HS-5 (cell line): ENCODE measurements around the gene RAB36.

Experiments
- DNase-seq: peaks from one replicate; pipeline ENCODE4 v3.0.0-alpha.2; 2012; ENCODE audit warnings: low read depth

Gene RAB36

DNA sequence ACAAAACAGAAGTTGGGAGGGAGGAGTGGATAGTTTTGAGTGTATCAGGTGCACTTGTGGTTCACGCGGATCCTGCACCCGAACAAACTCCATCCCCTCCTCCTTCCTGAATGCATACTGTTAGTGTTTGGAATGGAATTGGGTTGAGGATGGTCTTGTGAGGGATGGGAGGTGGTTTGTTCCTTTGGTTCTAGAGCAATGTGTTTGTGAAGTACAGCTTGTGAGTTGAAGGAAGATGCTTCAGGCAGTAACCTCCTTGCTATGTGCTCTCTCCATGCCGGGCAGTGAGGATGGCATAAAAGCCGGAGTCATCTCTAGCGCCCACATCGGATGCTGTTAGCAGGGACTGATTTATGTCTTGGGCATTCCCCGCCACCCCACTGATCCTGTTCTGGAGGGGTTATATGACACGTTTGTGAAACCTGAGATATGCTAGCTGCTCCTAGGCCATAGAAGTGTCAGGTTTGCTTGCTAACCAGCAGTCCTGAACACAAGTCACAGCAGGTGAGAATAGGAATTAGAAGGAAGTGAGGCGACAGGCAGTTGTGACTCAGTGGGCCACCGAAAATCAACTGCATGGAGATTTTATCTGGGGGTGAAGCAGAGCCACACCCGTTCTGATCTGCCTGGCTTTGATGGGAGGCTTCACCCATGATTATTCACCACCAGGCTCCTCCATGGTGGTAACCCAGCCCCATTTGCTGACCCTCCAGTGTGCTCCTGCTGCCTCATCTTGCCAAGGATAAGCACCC is 37.2 kb downstream of the RAB36 start:
- DNase-seq, result no peak

DNA sequence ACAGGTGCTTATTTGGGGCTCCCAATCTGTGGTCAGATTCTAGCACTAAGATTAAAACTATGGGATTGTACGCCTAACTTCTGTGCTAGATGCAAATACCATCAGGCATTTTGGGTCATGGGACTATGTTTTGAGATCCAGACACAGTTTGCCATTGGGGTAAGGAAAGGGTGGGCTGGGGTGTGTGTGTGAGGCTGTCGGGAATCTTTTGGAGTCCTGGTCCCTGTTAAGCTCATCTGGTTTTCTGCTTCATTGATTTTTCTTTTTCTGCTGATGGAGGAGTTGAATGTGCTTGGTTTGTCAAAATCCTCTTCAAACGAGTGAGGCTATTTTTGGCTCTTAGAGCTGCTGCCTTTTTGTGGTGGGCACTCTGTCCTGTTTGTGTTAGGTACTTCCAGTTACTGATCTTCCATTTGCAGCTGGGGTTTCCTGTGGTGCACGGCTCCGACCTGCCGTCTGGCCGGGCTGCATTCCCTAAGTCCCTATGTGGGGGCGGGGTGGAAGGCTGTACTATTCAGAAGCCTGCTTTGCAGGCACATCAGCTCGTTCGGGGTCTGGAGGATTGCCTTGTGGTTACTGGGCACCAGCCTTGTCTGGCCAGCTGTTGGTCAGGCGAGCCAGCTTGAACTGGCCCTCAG is 37.9 kb downstream of the RAB36 start:
- DNase-seq, result no peak

DNA sequence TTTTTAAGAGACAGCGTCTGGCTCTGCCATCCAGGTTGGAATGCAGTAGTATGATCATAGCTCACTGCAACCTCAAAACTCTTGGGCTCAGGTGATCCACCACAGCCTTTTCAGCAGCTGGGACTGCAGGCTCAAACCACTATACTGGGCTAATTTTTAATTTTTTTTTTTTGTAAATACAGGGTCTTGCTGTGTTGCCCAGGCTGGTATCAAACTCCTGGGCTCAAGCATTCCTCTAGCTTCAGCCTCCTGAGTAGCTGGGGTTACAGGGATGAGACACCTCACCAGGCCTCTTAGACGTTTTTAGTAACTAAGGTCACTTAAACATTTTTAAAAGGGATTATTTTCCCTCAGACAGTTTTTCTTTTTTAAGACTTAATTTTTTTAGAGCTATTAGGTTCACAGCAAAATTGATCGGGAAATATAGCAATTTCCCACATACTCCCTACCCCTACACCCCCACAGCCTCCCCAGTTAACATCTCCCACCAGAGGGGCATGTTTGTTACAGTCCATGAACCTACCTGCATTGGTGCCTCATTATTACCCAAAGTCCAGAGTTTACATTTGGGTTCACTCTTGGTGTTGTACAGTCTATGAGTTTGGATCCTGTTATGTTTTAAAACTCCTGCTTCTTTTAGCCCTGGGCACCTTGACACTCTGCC is 39.0 kb downstream of the RAB36 start:
- no peak for DNase-seq

DNA sequence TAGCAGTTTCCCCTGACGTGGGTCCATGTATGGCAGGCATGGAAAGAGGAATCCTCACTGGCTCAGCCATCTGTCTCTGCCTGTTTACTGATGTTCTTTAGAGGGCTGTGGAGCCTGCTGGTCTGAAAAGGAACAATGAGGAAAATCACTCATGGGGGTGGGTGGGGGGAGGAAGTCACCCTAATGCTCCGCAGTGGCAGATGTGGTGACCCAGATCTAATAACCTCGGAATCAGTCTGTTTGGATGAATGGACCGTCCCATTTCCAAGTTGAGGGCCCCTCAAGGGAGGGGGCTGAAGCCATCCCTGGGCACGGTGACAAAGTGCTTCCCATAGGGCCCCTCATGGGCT is 39.5 kb downstream of the RAB36 start:
- DNase-seq, result no peak

DNA sequence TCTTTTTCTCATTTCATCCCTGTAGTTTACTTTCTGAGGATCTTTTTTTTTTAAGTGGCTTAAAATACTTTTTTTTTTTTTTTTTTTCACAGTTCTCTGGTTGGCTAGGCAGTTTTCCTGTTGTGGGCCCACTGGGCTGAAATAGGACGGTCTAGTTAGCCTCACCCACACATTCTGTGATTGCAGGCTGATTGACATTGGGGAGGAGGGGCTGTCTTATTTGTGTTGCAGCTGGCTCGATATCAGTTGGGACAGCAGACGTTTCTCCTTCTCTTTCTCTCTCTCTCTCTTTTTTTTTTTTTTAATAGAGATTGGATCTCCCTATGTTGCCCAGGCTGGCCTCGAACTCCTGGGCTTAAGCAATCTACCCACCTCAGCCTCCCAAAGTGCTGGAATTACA is 41.9 kb downstream of the RAB36 start:
- no peak for DNase-seq

DNA sequence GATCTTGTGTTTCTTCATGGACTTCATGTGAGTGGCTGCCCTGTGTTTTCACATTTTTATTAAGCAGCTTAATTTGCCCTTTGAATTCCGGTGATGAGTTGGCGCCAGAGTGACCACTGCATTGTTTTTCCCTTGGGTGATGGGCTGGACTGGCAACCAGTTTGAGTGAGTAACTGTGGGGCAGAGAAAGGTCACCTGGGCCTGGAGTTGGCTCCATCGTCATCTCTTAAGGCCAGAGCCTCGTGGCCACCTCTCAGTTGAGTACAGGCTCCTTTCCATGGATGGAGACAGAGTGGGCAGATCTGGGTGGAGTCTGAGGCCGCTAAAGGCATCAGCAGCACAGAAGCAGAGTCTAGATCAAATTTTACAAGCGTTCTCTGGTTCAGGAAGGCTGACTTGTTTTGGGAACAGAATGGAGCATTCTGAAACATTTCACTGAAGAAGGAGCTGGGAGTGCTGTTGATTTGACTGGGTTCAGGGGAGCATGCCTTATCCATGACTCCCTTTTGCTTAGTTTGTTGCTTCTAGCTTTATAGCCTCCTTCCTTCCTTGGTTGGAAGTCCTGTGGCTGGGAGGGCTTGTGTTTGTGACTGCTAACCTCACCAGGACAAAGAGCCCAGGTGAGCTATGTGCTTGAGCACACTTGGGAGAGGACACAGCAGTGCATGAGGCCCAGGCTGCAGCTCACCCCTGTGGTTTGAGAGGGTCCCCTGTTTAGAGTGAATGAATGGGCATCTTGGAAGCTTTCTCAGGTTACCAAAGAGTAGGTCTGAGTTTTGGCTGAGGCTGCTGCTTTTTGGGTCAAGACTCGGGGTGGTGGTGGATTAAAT is 42.8 kb downstream of the RAB36 start:
- no peak for DNase-seq

DNA sequence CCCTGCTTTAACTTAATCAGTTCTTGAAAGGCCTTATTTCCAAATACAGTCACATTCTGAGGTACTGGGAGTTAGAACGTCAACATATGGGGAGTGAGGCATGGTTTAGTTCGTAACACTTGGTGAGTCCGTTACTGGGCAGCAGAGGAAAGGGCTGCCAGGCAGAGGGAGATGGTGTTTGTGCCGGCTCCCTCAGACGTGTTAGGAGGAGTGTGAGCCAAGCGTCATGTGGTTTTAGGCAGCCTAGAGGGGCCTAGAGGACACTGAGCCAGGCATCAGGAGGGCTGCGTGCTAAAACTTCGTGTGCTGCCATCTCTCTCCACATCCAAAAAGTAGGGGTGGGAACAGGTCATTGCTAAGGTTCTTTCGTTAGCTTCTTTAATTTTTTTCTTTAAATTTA is 45.2 kb downstream of the RAB36 start:
- DNase-seq, result no peak

DNA sequence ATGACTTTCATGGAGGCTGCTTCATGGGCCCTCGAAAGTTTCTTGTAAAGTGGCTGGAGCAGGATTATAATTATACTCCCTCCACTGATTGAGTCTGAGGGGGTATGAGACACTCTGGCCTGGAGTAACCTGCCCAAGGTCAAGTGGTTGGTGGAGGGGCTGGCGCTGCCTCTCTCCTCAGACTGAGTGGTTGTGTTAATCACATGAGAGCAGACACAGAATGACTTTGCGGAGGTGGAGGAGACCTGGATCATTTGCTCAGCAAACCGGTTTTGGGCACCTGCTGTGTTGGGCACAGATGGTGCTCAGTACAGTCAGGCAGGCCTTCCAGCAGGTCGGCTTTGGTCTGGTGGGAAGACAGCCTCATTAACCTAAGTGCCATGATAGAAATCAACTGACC is 46.9 kb downstream of the RAB36 start:
- no peak for DNase-seq

DNA sequence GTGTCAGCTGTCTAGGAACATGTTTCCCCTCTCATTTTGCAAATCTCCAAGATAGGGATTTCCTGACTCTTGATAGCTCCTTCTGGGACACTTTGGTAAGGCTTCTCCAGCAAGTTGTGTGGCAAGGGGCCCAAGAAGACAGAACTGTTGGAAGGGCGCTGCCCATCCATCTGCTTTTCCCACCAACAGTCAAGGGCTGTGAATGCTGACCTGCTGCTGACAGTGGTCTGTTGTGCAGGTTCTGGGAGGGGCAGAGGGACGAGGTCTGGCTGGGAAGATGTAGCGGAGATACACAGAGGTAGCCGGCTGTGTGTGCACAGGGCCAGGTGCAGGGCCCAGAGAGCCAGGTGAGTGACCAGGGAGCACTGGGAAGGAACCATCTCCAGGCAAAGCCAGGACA is 47.3 kb downstream of the RAB36 start:
- no peak for DNase-seq

DNA sequence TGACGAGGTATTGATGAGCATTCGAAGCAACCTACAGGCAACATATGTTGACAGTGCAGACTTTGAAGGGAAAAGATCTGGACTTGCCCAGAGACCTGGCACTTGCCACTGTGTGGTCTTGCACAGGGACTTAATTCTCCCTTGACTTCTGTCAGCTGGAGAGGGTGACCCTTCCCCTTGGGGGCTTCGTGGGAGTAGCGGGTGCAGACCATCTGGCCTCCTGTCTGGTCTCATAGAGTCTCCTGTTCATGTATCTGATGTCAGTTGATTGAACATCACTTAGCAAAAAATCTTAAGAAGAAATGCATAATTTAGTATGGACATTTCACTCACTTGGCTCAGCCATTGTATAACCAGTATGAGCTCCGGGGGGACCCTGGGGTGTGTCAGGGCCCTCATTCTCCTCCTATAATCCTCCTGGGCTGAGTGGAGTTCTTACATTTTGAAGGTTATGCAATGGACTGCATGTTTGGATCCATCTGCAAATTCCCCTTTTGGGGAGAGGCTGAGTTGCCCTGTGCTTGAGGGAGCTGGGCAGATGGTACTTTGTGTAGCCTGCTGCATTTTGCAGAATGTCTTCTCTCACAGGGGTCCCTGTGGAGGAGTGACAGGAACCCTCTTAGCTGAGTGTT is 48.0 kb downstream of the RAB36 start:
- no peak for DNase-seq

DNA sequence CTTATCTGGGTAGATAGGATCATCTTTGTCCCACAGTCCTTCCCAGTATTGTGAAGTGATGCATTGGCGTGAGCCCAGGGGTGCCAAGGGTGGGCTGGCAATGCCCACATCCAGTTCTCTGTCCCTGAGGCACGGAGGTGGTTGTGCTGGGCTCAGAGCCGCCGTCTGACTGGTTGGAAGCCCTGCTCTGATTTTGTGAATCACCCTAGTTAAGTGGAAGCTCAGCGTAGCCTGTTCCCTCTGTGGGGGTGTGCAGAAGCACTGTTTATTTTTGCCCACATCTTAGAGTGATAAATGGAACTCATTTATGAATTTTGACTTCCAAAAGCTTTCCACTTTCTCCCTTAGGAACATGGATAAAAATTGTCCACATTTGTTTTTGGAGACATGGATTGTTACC is 48.6 kb downstream of the RAB36 start:
- DNase-seq, result no peak

DNA sequence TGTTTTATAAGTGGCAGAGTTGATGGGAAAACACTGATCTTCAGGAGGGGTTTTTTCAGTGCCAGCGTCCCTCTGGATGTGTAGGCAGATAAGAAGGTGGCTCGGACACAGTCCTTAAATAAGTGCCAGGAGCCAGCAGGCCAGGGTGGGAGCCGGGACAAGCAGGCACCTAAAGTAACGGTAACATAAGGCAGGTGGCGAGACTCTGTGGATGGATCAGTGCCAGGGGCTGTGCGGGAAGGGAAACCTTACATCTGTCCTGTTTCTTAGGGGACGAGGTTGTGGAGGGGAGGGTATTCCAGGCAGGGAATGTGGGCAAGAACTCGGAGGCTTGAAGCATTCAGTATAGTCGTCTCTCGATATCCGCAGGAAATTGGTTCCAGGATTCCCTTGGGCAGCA is 50.9 kb downstream of the RAB36 start:
- DNase-seq, result no peak

DNA sequence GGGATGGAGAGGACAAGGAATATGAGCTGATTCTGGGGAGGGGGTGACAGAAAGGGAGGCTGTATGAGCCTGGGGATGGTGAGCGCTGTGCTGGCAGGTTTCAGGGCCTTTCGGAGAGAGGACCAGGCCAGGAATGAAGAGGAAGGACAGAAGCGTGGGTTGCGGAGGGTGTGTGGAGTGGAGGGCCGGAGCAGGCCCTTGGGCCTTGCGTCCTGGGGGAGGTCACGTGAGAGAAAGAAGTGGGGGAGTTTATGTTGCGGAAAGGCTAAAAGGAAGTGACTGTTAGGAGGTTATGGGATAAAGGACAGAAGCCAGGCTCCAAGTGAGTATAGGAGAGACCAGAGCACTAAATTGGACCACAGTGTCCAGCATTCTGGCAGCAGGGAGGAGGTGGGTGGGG is 52.6 kb downstream of the RAB36 start:
- no peak for DNase-seq

DNA sequence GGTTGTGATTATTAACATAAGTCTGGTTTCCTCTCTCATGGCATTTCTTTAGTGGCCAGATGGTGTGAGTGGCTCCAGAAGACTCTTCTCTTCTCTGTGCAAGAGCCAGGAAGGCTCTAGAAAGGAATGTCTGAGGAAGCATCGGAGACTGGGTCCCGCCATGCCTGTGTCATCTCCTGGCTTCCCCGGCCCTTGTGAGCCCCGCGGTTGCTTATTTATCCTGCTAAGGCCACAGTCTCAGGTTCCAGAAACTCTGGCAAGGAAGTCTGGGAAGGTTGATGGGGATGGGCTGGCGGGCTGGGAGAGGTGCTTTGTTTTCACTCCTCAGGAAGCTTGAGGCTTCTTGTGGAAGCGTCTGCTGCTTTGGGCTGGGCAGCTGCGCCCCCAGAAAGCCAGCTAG is 53.9 kb downstream of the RAB36 start:
- DNase-seq, result no peak

DNA sequence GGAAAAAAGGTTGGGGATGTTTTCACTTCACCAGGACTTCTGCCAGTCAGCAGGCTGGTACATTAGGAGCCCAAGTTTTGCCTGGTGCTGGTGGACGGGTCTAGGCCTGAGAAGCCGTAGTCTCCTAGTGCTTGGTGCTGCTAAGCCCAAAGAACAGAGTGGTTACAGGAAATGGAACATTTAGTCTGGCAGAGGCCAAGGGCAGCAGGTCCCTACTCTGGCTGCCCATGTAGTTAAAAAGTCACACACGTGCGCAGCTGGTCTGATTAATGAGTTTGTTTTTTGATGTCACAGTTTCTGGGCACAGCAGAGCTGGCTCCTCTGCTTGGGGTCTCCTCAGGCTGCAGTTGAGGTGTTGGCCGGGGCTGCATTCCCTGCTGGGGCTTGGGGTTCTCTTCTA is 55.6 kb downstream of the RAB36 start:
- no peak for DNase-seq

DNA sequence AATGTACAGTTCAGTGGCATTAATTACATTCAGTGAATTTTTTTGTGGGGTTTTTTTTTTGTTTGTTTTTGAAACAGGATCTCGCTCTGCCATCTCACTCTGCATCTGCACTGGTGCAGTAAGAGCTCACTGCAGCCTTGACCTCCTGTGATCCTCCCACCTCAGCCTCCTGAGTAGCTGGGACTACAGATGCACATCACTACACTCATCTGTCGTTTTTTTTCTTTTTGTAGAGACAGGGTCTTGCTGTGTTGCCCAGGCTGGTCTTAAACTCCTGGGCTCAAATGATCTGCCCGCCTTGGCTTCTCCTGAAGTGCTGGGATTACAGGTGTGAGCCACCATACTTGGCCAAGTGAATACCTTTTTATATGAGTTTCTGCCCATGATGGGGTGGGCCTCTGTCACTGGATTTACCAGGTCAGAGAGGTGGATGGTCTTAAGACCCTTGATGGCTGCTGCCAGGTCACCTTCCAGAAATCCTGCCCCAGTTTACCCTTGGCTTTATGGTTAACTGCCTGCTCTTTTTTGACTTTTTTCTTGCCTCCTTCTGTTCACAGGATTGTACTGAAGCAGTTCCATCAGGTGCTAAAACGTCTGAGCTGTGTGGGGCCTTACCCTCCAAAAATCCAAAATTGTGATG is 57.7 kb downstream of the RAB36 start:
- DNase-seq, result no peak

DNA sequence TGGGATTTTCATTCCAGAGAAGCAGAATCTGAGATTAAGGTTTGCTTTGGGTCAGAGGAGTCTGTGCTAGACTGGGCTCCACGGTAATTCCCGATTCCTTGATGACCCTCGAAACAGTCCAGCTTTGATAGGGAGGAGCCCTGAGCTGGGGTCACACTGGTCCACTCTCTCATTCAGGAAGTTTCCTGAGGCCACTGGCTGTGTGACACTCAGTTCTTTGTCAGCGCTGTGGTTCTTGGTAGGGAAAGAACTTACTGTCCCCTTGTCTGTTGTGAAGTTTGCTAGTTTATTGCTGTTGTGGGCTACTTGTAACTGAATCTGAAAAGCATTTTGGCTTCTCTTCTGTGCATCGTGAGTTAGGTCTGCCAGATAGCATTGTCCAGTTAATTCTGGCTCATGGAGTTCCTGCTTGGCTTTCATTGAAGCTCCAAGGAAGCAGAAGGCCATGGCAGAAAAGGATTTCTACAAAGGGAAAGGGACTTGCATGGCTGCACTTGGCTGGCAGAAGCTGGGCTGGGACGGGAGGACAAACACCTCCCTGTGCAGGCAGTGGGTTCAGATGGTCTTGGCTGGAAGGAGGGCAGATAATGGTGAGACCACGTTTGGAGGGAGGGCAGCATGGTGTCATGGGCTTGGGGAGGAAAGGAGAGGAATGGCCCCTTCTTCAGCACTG is 58.3 kb downstream of the RAB36 start:
- DNase-seq, result no peak

DNA sequence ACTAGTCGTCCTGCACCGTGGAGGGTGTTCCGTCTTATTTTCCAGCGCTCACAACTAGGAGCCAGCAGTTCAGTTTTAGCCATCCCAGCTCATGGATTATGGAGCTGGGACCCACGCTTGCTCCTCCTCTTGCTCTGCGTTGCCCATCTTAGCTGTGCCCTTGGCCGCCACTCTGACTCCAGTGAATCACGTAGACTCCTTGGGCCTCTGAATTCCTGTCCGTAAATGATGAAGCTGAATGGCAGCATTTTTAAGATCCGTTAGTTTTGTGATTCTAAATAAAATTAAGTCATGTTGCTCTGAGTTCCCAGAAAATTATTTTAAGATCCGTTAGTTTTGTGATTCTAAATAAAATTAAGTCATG is 58.8 kb downstream of the RAB36 start:
- DNase-seq, result no peak

DNA sequence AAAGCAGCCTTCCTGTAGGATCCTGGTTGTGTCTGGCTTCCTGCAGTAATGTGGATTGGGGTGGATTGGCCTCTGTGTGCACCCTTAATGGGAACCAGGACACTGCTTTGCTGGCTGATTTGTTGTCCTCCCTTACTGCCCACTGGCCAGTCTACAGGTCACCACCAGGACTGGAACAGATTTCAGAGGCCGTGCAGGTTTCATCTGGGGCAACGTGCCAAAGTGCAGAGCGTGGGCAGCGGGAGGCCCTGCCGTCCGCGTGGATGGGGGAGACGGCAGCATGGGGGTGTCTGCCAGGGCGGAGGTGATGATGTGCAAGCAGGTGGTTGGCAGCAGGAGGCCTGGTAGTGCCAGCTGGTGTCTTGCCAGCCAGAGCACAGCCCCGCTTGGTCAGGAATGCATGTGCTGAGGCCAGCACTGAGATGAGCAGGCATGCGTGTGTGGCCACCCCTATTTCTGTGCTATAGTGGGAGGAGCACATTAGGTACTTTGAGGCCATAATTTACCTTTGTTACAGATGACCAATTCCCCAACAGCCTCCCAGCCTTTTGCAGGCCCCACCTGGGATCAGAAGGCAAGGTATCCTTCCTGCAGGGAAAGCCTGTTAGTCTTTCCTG is 59.4 kb downstream of the RAB36 start:
- no peak for DNase-seq

DNA sequence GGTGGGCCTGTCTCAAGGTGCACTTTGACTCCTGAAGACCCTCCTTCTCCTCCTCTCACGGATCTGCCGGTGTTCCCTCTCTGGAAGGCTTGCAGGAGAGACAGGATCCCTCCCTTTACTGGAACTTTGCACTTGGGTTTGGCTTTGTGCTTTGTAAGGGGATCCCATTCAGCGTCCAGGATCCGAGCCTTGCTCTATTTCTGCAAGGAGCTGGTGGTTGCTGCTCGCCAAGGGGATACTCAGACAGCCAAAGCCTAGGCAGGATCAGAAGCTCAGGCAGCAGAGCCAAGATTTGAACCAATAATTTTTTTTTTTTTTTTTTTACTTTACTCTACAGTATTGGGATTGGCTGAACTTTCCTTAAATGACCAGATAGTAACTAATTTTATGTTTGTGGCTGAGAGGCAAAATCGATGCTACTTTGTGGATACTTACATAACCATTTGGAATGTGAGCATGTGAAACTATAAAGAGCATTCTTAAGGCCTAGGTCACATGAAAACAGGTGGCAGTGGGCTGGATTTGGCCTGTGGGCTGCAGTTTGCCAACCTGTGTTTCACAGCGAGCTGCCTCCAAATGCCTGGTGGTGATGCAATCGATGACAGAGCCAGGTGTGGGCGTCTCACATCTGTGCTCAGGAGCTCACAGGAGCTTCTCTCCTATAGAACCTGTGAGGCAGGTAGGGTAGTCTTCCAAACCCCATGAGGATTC is 60.2 kb downstream of the RAB36 start:
- no peak for DNase-seq
